ENCODE results near the gene SMARCA2. TPM values are rescaled to one million over a fixed set of nuclear protein-coding genes. Genes with fewer than 3 reads are reported as not detected.

The SMARCA2 gene
- total and polyA plus RNA-seq, 10 of the 15 experiments (the other 5 are each of a cell fraction or from before 2014, with no cell fraction given), result 100 to 392 (median 204) TPM

DNA sequence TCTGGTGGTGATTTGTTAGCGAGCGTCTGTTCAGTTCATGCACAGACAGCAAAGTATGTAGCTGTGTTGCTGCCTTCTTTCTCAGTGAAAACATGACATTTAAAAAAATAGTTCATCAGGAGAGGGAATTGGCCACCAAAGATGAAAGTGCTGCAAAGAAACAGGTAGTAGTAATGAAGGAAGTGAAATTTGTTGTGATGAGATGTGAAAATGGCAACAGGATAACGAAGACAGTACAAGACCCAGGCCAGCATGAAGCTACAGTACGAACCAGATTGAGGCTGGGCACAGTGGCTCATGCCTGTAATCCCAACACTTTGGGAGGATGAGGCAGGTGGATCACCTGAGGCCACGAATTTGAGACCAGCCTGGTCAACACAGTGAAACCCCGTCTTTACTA lies 136.0 kb downstream of the SMARCA2 start:
- CTCF ChIA-PET, result no interaction called here
- SMC1A ChIA-PET (ENCODE audit: uncharacterized antibody, unreplicated experiment), result no interaction called here
- no peak for FAIRE-seq

More for the DNA sequence above, 136.0 kb downstream of the SMARCA2 start:
- BruUV-seq (replicated peaks), result no TSS peak
- no peak overlapping the region for H3K4me2 ChIP-seq (ENCODE audit: control insufficient read depth, insufficient read depth)
- in situ Hi-C loops (cut with MboI), result no loop called here
- H2AFZ ChIP-seq (ENCODE audit: control insufficient read depth, low read depth, low read length), result no peak overlapping the region
- peaks cover 8% of the 10 kb centered on the region for H3K4me1 ChIP-seq (ENCODE audit: control insufficient read depth, insufficient read depth, low read length)
- no peak overlapping the region for H3K27ac ChIP-seq (ENCODE audit: control insufficient read depth, insufficient read depth)
- H3K9ac ChIP-seq (ENCODE audit: control insufficient read depth, insufficient read depth, low read length), result no peak overlapping the region
- ATAC-seq (peak; percentile 24; the same call in 2 of the 3 replicates), DNase-seq (ENCODE audit: low read depth, low spot score) (no peak)
- POLR2A ChIA-PET, result interaction anchor here (0.6 kb wide), 1 partner anchor 9 kb away, joined by 4 read pairs; no protein-coding TSS in a partner anchor
- WGBS (ENCODE audit: insufficient coverage, insufficient replicate concordance, low lambda C conversion rate, missing lambda C conversion rate), result 43% methylated on average over 5 of the region's 6 CpGs
- no peaks in the 10 kb centered on the region for H3K27me3 ChIP-seq (replicated peaks in 1 of 2; ENCODE audit: control insufficient read depth in 2 of 2, insufficient read depth in 2 of 2, low read length in 1 of 2)
- TF ChIP-seq IRF4 (IDR thresholded peaks at IDR 0.05; ENCODE audit: low read depth, low read length), result peak; percentile 55; the same call in 1 of the 2 replicates
- no peak for TF ChIP-seq RAD51 (IDR thresholded peaks at IDR 0.05)
- 0 out of 2 replicates have a peak, but pooled peaks have one; percentile 53 for TF ChIP-seq CBX5 (IDR thresholded peaks at IDR 0.05; ENCODE audit: low read depth)
- TF ChIP-seq, protein P1, sequence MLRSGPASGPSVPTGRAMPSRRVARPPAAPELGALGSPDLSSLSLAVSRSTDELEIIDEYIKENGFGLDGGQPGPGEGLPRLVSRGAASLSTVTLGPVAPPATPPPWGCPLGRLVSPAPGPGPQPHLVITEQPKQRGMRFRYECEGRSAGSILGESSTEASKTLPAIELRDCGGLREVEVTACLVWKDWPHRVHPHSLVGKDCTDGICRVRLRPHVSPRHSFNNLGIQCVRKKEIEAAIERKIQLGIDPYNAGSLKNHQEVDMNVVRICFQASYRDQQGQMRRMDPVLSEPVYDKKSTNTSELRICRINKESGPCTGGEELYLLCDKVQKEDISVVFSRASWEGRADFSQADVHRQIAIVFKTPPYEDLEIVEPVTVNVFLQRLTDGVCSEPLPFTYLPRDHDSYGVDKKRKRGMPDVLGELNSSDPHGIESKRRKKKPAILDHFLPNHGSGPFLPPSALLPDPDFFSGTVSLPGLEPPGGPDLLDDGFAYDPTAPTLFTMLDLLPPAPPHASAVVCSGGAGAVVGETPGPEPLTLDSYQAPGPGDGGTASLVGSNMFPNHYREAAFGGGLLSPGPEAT (IDR thresholded peaks at IDR 0.05; ENCODE audit: low read depth), result no peak
- TF ChIP-seq ETV6 (conservative IDR thresholded peaks at IDR 0.05 in 1 of 2, IDR thresholded peaks at IDR 0.05 in 1 of 2; ENCODE audit: borderline replicate concordance in 1 of 2, low read depth in 1 of 2), result peak in 1 of 2 experiments; percentile 28; a peak in 1 of 4 replicates
- TF ChIP-seq SPI1 (IDR thresholded peaks at IDR 0.05; ENCODE audit: borderline replicate concordance, insufficient read depth, low read depth, low read length), result peak; percentile 57; the same call in 1 of the 2 replicates
- H3K79me2 ChIP-seq (ENCODE audit: control insufficient read depth, insufficient read depth, low read length), result peaks cover 45% of the 10 kb centered on the region
- H3K36me3 ChIP-seq (ENCODE audit: control insufficient read depth in 2 of 2, insufficient read depth in 2 of 2, low read length in 1 of 2), result peaks cover 6 to 13% of the 10 kb centered on the region in 2 experiments
- peaks cover 18% of the 10 kb centered on the region for H3K9me3 ChIP-seq (replicated peaks; ENCODE audit: control insufficient read depth, insufficient read depth, low read length)
- RAD21 ChIA-PET (ENCODE audit: unreplicated experiment), result no interaction called here
- H3K4me3 ChIP-seq, result no peak overlapping the region
- intact Hi-C loops (cut with micrococcal nuclease; ENCODE audit: unreplicated experiment), result loop anchor here (10.0 kb wide), 1 partner anchor 574 kb away; no protein-coding TSS in a partner anchor
- H4K20me1 ChIP-seq (ENCODE audit: control insufficient read depth, insufficient read depth), result no peaks in the 10 kb centered on the region

All from GM12878 (cell line).